GM23338 (cell line): ENCODE results near the gene NUTM2B. TPM values are rescaled to one million over a fixed set of nuclear protein-coding genes. Genes with fewer than 3 reads are reported as not detected.
"Not testable (repeated sequence)": the region's sequence is repeated elsewhere in the genome, so short reads cannot be mapped to it uniquely, and the experiment has no call there.

Source experiments
- ATAC-seq: fragments of 200-7000 bp; cut with Tn5 transposase; 3 replicates; pipeline ENCODE4 v1.9.1; 2020
- DNase-seq: peaks from one replicate; pipeline ENCODE4 v3.0.0-alpha.2; 2015; ENCODE audit warnings: low spot score
- H2AFZ ChIP-seq: fragments of 200-600 bp; sonication (generic); 2 replicates; pipeline ENCODE4 v1.8.0; 2016; ENCODE audit warnings: antibody characterized with exemption, mild to moderate bottlenecking, moderate library complexity
- H3F3A ChIP-seq: fragments of 200-600 bp; sonication (generic); replicated peaks from 2 replicates; pipeline ENCODE4 v1.8.0; 2017; ENCODE audit warnings: antibody characterized with exemption, mixed run types, low read depth
- H3K27ac ChIP-seq: fragments of 200-600 bp; sonication (generic); 2 replicates; pipeline ENCODE4 v1.6.1; 2016; ENCODE audit warnings: low read depth
- H3K27me3 ChIP-seq: fragments of 200-600 bp; sonication (generic); 2 replicates; pipeline ENCODE4 v1.8.0; 2016; ENCODE audit warnings: mild to moderate bottlenecking, mixed run types, moderate library complexity; ENCODE audit not compliant: insufficient read depth
- H3K36me3 ChIP-seq: fragments of 200-600 bp; sonication (generic); 2 replicates; pipeline ENCODE4 v1.8.0; 2016; ENCODE audit warnings: mild to moderate bottlenecking; ENCODE audit not compliant: insufficient read depth
- H3K4me1 ChIP-seq: fragments of 200-600 bp; sonication (generic); 2 replicates; pipeline ENCODE4 v1.8.0; 2016; ENCODE audit warnings: mild to moderate bottlenecking, moderate library complexity; ENCODE audit not compliant: insufficient read depth
- H3K4me2 ChIP-seq: fragments of 200-600 bp; sonication (generic); 2 replicates; pipeline ENCODE4 v1.7.1; 2017; ENCODE audit warnings: mixed run types
- H3K4me3 ChIP-seq: fragments of 200-600 bp; sonication (generic); 2 replicates; pipeline ENCODE4 v1.6.1; 2016; ENCODE audit warnings: mixed run types
- H3K79me2 ChIP-seq: fragments of 200-600 bp; sonication (generic); replicated peaks from 2 replicates; pipeline ENCODE4 v1.8.0; 2017; ENCODE audit warnings: mild to moderate bottlenecking; ENCODE audit not compliant: insufficient read depth
- H3K9me2 ChIP-seq: fragments of 200-600 bp; sonication (generic); 2 replicates; pipeline ENCODE4 v1.8.0; 2017; ENCODE audit not compliant: insufficient read depth
- H4K20me1 ChIP-seq: fragments of 200-600 bp; sonication (generic); replicated peaks from 2 replicates; pipeline ENCODE4 v1.8.0; 2017; ENCODE audit warnings: mild to moderate bottlenecking; ENCODE audit not compliant: insufficient read depth
- H3K27ac Mint-ChIP-seq: 2 replicates; pipeline ENCODE4 v1.8.0; 2020; ENCODE audit warnings: inconsistent platforms, mild to moderate bottlenecking, moderate library complexity, mixed read lengths
- H3K27me3 Mint-ChIP-seq: 3 replicates; pipeline ENCODE4 v1.8.0; 2022; ENCODE audit warnings: low read depth, mild to moderate bottlenecking, moderate library complexity, mixed read lengths, inconsistent platforms; ENCODE audit not compliant: insufficient read depth, poor library complexity
- H3K36me3 Mint-ChIP-seq: 3 replicates; pipeline ENCODE4 v1.8.0; 2021; ENCODE audit warnings: low read depth, mild to moderate bottlenecking, inconsistent platforms, moderate library complexity, mixed read lengths
- H3K4me1 Mint-ChIP-seq: 3 replicates; pipeline ENCODE4 v1.8.0; 2020; ENCODE audit warnings: mild to moderate bottlenecking, inconsistent platforms, mixed read lengths
- H3K4me3 Mint-ChIP-seq: 3 replicates; pipeline ENCODE4 v1.8.0; 2021; ENCODE audit warnings: moderate library complexity, mild to moderate bottlenecking, inconsistent platforms, mixed read lengths
- H3K9me3 Mint-ChIP-seq: 3 replicates; pipeline ENCODE4 v1.8.0; 2020; ENCODE audit warnings: moderate library complexity, mild to moderate bottlenecking, inconsistent platforms, mixed read lengths
- CTCF ChIP-seq, 2 experiments: fragments of 200-600 bp in 1 of 2; sonication (generic) in 1 of 2; conservative IDR thresholded peaks; 2 replicates each; pipeline versions ENCODE4 v1.5.1 to v1.6.1; 2016 to 2017; ENCODE audit warnings: antibody characterized with exemption in 2 of 2, low read depth in 2 of 2, mild to moderate bottlenecking in 2 of 2, moderate library complexity in 1 of 2
- polyA plus RNA-seq: library from polyadenylated mRNA; unstranded; fragments of >200 nt; fragmentation: Nextera tagmentation; extraction: Ambion mirVana; gene quantifications from 2 replicates; pipeline ENCODE4 v1.2.1, GENCODE V29; 2016
- total RNA-seq: library from RNA; depleted of rRNA; stranded (reverse); fragments of >200 nt; shearing (Covaris generic); gene quantifications from 2 replicates; pipeline ENCODE4 v1.2.3, GENCODE V29; 2014

The NUTM2B gene
- total and polyA plus RNA-seq, 2 experiments from 2014 or later, result 0.35 TPM; not detected in 1

GRCh38 chr10:79683884-79684720, 18.9 kb upstream of the NUTM2B start:
- H3K36me3 ChIP-seq, H3K4me2 ChIP-seq, H3K4me3 ChIP-seq, H3K27me3 Mint-ChIP-seq, H3K4me1 Mint-ChIP-seq, ATAC-seq, H3F3A ChIP-seq, H4K20me1 ChIP-seq, H3K79me2 ChIP-seq, H3K36me3 Mint-ChIP-seq, H3K9me2 ChIP-seq, H3K9me3 Mint-ChIP-seq, H3K4me3 Mint-ChIP-seq, H3K27ac Mint-ChIP-seq, H3K27me3 ChIP-seq, H3K4me1 ChIP-seq, H3K27ac ChIP-seq, DNase-seq, H2AFZ ChIP-seq: not testable (repeated sequence)

DNA sequence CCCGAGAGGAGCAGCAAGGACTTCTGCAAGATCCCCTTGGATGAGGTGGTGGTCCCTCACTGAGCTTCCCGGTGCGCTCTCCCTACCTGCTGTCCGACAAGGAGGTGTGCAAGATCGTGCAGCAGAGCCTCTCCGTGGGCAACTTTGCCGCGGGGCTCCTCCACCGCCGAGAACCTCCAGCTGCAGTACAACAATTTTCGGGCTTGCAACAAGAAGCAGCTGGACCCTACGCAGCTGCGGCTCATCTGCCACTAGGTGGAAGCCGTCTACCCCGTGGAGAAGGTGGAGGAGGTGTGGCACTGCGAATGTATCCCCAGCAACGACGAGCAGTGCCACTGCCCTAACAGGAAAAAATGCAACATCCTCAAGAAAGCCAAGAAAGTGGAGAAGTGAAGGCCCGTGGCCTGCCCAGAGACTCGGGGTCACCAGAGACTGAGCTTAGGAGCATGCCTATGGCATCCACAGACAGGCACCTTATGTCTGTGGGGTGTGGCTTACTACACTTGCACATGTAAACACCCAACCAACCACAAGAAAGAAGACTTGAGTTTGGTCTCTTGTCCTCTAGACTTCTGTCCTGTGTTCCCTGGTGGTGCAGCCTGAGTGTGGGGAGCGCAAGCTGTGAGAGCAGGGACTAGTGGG, 17.9 kb upstream of the NUTM2B start:
- not testable (repeated sequence) for H3K27ac ChIP-seq, H3K4me3 ChIP-seq, H3K4me1 ChIP-seq, H4K20me1 ChIP-seq, H3K36me3 Mint-ChIP-seq, H3K9me3 Mint-ChIP-seq, H3K4me2 ChIP-seq, H3K4me3 Mint-ChIP-seq, H3K36me3 ChIP-seq, H2AFZ ChIP-seq, H3K79me2 ChIP-seq, H3K4me1 Mint-ChIP-seq, H3K27ac Mint-ChIP-seq, H3K27me3 Mint-ChIP-seq, H3F3A ChIP-seq, H3K9me2 ChIP-seq, H3K27me3 ChIP-seq
- TF ChIP-seq CTCF (conservative IDR thresholded peaks at IDR 0.05; ENCODE audit: low read depth in 2 of 2), result peak in 1 of 2 experiments; percentile 55; a peak in 2 of 4 replicates
- DNase-seq (peak; percentile 50), ATAC-seq (peak; percentile 98)

DNA sequence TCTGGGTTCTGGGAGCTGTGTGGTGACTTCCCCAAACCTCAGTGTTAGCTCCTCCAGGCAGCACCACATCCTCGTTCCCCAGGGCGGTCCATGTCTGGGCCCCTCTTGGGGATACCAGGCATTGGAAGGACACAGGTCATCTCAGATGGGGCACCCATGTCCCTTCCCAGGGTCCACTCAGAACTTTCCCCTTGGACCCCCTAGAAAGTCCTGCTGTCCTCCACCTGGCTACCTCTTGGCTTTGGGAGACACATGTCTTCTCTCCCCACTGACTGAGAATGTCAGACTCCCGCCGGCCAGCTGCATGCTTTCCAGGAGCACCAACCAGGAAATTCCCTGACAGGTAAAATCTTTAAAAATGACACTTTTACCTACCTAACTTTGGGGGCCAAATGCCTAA, 16.4 kb upstream of the NUTM2B start:
- DNase-seq, H4K20me1 ChIP-seq, H3K36me3 Mint-ChIP-seq, ATAC-seq, H3K4me1 ChIP-seq, H3K27me3 Mint-ChIP-seq, H3K4me2 ChIP-seq, H3K4me3 ChIP-seq, H2AFZ ChIP-seq, H3K27ac Mint-ChIP-seq, H3F3A ChIP-seq, H3K4me3 Mint-ChIP-seq, H3K79me2 ChIP-seq, H3K27ac ChIP-seq, H3K27me3 ChIP-seq, H3K36me3 ChIP-seq, H3K9me3 Mint-ChIP-seq, H3K9me2 ChIP-seq, H3K4me1 Mint-ChIP-seq: not testable (repeated sequence)

GRCh38 chr10:79687406-79688150, 15.4 kb upstream of the NUTM2B start:
- H3K79me2 ChIP-seq, H3K27me3 Mint-ChIP-seq: not testable (repeated sequence)

GRCh38 chr10:79688798-79689197, 14.2 kb upstream of the NUTM2B start:
- not testable (repeated sequence) for H3K4me2 ChIP-seq, ATAC-seq

More at GRCh38 chr10:79687406-79688150, 15.4 kb upstream of the NUTM2B start:
- not testable (repeated sequence) for H3K4me3 ChIP-seq, H3K4me3 Mint-ChIP-seq, H3F3A ChIP-seq, H3K4me1 ChIP-seq, H4K20me1 ChIP-seq, ATAC-seq, H3K36me3 Mint-ChIP-seq, DNase-seq, H3K36me3 ChIP-seq, H3K4me2 ChIP-seq, H3K27ac ChIP-seq, H3K27me3 ChIP-seq, H3K27ac Mint-ChIP-seq, H3K9me3 Mint-ChIP-seq, H3K4me1 Mint-ChIP-seq, H2AFZ ChIP-seq, H3K9me2 ChIP-seq

More at GRCh38 chr10:79688798-79689197, 14.2 kb upstream of the NUTM2B start:
- H3K27me3 Mint-ChIP-seq, H3K27ac ChIP-seq, H3K36me3 ChIP-seq, H4K20me1 ChIP-seq, H3K9me2 ChIP-seq, H3K4me1 ChIP-seq, H3K4me3 ChIP-seq, H3K79me2 ChIP-seq, H3K9me3 Mint-ChIP-seq, H3K4me1 Mint-ChIP-seq, H3K4me3 Mint-ChIP-seq, H3K27ac Mint-ChIP-seq, DNase-seq, H3K27me3 ChIP-seq, H3F3A ChIP-seq, H2AFZ ChIP-seq, H3K36me3 Mint-ChIP-seq: not testable (repeated sequence)
